Adrenal gland (tissue), 5 donors: Measurements from ENCODE around the gene IMMT.

Experiments
- POLR2A ChIP-seq, 2 donors: fragments of 450-650 bp; IDR thresholded peaks; one replicate each; pipeline ENCODE4 v1.6.1; 2017; ENCODE audit warnings: antibody characterized with exemption in 2 of 2, mild to moderate bottlenecking in 2 of 2, moderate library complexity in 1 of 2
- TF ChIP-seq, protein P1 (sequence below), 6 experiments: fragments of 450-650 bp in 4 of 6; fragments of 200-600 bp in 2 of 6; sonication (generic) in 1 of 6; IDR thresholded peaks; 1 replicate in 5 of 6; 2 replicates in 1 of 6; pipeline versions ENCODE4 v1.5.1 to v1.8.0; 2016 to 2021; ENCODE audit warnings: antibody characterized with exemption in 6 of 6, mild to moderate bottlenecking in 2 of 6, moderate library complexity in 1 of 6
- donor health status: DM: no; HTN: no; CAD: no.

DNA sequence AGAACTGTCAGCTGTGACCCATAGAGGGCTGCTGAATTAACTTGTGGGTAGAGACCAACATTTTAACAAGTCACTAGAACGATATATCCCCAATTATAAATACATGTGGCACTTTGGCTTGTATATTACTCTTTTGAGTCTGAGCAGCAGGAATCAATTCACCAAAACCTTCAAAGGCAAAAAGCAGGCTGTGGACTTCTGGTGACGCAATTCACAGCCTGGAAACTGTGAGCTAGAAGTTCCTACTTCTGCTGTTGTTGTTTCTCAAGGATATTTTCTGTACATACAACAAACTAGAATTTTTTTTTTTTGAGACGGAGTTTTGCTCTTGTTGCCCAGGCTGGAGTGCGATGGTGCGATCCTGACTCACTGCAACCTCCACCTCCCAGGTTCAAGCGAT is 52.0 kb downstream of the IMMT start:
- TF ChIP-seq, protein P1, sequence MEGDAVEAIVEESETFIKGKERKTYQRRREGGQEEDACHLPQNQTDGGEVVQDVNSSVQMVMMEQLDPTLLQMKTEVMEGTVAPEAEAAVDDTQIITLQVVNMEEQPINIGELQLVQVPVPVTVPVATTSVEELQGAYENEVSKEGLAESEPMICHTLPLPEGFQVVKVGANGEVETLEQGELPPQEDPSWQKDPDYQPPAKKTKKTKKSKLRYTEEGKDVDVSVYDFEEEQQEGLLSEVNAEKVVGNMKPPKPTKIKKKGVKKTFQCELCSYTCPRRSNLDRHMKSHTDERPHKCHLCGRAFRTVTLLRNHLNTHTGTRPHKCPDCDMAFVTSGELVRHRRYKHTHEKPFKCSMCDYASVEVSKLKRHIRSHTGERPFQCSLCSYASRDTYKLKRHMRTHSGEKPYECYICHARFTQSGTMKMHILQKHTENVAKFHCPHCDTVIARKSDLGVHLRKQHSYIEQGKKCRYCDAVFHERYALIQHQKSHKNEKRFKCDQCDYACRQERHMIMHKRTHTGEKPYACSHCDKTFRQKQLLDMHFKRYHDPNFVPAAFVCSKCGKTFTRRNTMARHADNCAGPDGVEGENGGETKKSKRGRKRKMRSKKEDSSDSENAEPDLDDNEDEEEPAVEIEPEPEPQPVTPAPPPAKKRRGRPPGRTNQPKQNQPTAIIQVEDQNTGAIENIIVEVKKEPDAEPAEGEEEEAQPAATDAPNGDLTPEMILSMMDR (IDR thresholded peaks at IDR 0.05): no peak
- TF ChIP-seq POLR2A (IDR thresholded peaks at IDR 0.05): no peak
